Measurements from ENCODE around the gene PRX. TPM values are rescaled to one million over a fixed set of nuclear protein-coding genes. Genes with fewer than 3 reads are reported as not detected.

PRX gene
- total and polyA plus RNA-seq, 9 of the 15 experiments (the other 6 are each of a cell fraction or from before 2014, with no cell fraction given), result 0.65 to 3.5 (median 1.7) TPM; not detected in 2

DNA sequence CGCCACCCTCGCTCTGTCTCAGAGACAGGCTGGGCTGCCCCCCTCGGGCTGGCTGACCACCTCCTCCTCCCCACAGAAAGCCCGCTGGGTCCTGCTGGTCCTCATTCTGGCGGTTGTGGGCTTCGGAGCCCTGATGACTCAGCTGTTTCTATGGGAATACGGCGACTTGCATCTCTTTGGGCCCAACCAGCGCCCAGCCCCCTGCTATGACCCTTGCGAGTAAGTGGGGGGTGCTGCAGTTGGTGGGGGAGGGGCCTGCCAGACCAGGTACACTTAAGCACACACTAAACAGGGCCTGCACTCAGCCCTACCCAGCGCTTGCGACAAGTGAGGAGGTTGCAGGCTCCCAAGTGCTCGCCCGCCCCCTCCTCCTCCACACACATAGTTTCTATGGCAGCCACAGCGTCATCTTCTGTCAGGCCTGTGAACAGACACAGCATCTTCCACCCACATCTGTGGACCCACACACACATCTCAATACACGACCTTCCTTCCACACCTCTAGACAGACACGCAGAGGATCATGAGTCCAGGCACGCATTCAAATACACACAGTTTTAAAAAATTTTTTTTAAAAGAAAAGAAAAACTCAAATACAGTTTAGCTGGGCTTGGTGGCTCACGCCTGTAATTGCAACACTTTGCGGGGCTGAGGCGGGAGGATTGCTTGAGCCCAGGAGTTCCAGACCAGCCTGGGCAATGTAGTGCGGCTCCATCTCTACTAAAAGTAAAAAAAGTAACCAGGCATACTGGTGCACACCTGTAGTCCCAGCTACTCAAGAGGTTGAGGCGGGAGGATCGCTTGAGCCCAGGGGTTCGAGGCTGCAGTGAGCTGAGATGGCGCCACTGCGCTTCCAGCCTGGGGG lies 46.2 kb downstream of the PRX start (continued):
- TF ChIP-seq, protein P1, sequence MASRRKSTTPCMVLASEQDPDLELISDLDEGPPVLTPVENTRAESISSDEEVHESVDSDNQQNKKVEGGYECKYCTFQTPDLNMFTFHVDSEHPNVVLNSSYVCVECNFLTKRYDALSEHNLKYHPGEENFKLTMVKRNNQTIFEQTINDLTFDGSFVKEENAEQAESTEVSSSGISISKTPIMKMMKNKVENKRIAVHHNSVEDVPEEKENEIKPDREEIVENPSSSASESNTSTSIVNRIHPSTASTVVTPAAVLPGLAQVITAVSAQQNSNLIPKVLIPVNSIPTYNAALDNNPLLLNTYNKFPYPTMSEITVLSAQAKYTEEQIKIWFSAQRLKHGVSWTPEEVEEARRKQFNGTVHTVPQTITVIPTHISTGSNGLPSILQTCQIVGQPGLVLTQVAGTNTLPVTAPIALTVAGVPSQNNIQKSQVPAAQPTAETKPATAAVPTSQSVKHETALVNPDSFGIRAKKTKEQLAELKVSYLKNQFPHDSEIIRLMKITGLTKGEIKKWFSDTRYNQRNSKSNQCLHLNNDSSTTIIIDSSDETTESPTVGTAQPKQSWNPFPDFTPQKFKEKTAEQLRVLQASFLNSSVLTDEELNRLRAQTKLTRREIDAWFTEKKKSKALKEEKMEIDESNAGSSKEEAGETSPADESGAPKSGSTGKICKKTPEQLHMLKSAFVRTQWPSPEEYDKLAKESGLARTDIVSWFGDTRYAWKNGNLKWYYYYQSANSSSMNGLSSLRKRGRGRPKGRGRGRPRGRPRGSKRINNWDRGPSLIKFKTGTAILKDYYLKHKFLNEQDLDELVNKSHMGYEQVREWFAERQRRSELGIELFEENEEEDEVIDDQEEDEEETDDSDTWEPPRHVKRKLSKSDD (conservative IDR thresholded peaks at IDR 0.05; ENCODE audit: low read length), result no peak
- TF ChIP-seq ZNF263 (CRISPR knock-in tag; IDR thresholded peaks at IDR 0.05; ENCODE audit: borderline replicate concordance), result no peak
- TF ChIP-seq, protein P2, sequence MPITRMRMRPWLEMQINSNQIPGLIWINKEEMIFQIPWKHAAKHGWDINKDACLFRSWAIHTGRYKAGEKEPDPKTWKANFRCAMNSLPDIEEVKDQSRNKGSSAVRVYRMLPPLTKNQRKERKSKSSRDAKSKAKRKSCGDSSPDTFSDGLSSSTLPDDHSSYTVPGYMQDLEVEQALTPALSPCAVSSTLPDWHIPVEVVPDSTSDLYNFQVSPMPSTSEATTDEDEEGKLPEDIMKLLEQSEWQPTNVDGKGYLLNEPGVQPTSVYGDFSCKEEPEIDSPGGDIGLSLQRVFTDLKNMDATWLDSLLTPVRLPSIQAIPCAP (CRISPR knock-in tag; IDR thresholded peaks at IDR 0.05; ENCODE audit: borderline replicate concordance), result no peak
- no peak for TF ChIP-seq PYGO2 (tag; IDR thresholded peaks at IDR 0.05)
- TF ChIP-seq, protein P3, sequence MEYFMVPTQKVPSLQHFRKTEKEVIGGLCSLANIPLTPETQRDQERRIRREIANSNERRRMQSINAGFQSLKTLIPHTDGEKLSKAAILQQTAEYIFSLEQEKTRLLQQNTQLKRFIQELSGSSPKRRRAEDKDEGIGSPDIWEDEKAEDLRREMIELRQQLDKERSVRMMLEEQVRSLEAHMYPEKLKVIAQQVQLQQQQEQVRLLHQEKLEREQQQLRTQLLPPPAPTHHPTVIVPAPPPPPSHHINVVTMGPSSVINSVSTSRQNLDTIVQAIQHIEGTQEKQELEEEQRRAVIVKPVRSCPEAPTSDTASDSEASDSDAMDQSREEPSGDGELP (CRISPR knock-in tag; IDR thresholded peaks at IDR 0.05; ENCODE audit: borderline replicate concordance), result 0 out of 2 replicates have a peak, but pooled peaks have one; percentile 22
- TF ChIP-seq ZNF124 (CRISPR knock-in tag; IDR thresholded peaks at IDR 0.05), result no peak
- TF ChIP-seq, protein P4, sequence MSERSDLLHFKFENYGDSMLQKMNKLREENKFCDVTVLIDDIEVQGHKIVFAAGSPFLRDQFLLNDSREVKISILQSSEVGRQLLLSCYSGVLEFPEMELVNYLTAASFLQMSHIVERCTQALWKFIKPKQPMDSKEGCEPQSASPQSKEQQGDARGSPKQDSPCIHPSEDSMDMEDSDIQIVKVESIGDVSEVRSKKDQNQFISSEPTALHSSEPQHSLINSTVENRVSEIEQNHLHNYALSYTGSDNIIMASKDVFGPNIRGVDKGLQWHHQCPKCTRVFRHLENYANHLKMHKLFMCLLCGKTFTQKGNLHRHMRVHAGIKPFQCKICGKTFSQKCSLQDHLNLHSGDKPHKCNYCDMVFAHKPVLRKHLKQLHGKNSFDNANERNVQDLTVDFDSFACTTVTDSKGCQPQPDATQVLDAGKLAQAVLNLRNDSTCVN (CRISPR knock-in tag; IDR thresholded peaks at IDR 0.05), result no peak
- TF ChIP-seq LCOR (CRISPR knock-in tag; IDR thresholded peaks at IDR 0.05), result no peak
- peak; percentile 48; the same call in 1 of the 2 replicates for TF ChIP-seq POLR2G (IDR thresholded peaks at IDR 0.05; ENCODE audit: low read depth, low read length)
- TF ChIP-seq SMAD1 (IDR thresholded peaks at IDR 0.05; ENCODE audit: low read depth, low read length, partially characterized antibody), result no peak
- peak; percentile 97 for TF ChIP-seq C11orf30 (IDR thresholded peaks at IDR 0.05; ENCODE audit: low read depth)
- no peak for TF ChIP-seq ETS2 (tag; IDR thresholded peaks at IDR 0.05; ENCODE audit: borderline replicate concordance, poor library complexity, severe bottlenecking)
- no peak for TF ChIP-seq NONO (IDR thresholded peaks at IDR 0.05; ENCODE audit: low read depth in 2 of 2, low read length in 1 of 2)
- TF ChIP-seq, protein P5, sequence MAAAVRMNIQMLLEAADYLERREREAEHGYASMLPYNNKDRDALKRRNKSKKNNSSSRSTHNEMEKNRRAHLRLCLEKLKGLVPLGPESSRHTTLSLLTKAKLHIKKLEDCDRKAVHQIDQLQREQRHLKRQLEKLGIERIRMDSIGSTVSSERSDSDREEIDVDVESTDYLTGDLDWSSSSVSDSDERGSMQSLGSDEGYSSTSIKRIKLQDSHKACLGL (CRISPR knock-in tag; IDR thresholded peaks at IDR 0.05; ENCODE audit: borderline replicate concordance, poor library complexity, severe bottlenecking), result no peak
- no peak for TF ChIP-seq CBX8 (IDR thresholded peaks at IDR 0.05; ENCODE audit: borderline replicate concordance, extremely low read depth, low read depth, low read length, poor library complexity, severe bottlenecking)
- TF ChIP-seq PHB (CRISPR knock-in tag; IDR thresholded peaks at IDR 0.05), result no peak
- TF ChIP-seq PTRF (tag; IDR thresholded peaks at IDR 0.05), result no peak
- TF ChIP-seq, protein P6, sequence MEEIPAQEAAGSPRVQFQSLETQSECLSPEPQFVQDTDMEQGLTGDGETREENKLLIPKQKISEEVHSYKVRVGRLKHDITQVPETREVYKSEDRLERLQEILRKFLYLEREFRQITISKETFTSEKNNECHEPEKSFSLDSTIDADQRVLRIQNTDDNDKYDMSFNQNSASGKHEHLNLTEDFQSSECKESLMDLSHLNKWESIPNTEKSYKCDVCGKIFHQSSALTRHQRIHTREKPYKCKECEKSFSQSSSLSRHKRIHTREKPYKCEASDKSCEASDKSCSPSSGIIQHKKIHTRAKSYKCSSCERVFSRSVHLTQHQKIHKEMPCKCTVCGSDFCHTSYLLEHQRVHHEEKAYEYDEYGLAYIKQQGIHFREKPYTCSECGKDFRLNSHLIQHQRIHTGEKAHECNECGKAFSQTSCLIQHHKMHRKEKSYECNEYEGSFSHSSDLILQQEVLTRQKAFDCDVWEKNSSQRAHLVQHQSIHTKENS (CRISPR knock-in tag; IDR thresholded peaks at IDR 0.05), result no peak
